ENCODE measurements around the gene RRP12.

RRP12 gene

DNA sequence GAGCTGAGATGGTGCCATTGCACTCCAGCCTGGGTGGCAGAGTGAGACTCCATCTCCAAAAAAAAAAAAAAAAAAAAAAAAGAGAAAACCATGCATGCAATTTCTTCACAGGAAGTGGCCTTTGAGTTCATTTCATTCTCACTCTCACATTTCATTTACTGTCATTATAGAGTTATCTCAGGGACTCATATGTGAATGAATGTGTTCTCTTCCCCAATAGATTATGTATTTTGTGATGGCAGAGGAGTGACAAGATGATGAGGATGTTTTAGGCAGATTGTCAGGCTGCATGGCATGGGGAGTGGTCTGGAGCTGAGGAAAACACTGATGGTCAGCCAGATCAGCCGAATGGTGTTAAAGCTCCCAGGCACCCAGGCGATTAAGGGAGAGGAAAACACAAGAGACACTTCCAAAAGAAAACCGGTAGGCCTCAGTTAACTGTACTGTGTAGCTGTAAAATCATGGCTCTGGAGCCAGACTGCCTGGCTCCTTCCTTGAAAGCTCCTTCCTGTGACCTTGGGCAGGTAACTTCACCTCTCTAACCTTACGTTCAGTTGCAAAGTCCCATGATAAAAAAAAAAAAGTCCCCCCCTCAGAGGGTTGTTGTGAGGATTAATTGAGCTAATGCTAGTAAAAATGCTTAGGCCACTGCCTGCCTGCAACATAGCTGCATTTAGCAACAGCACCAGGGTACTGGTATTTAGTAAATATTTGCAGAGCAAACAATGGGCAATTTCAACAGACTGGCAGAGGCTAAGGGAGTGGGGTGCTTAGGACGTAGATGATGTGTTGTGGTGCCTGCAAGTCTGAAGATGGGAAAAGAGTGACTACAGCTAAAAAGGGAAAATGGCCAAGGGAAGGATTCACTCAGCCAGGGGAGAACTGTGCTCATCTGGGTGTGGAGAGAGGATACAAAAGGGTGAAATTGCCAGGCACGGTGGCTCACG, 73.5 kb downstream of the RRP12 start:
- H2AFZ ChIP-seq (ENCODE audit: low read length), result no peak overlapping the region
- no peaks in the 10 kb centered on the region; the same call in 1 of the 2 replicates for H3K36me3 ChIP-seq (ENCODE audit: insufficient read depth, low read length)
- H3K27me3 ChIP-seq (ENCODE audit: insufficient read depth, low read length), result no peaks in the 10 kb centered on the region
- H3K79me2 ChIP-seq (ENCODE audit: insufficient read depth, low read length), result no peaks in the 10 kb centered on the region
- H3K4me2 ChIP-seq (ENCODE audit: low read length), result no peak overlapping the region
- H3F3A ChIP-seq (ENCODE audit: insufficient read depth, low read length), result no peaks in the 10 kb centered on the region
- no peaks in the 10 kb centered on the region for H3K9me2 ChIP-seq (ENCODE audit: low read depth, low read length)
- no peaks in the 10 kb centered on the region for H4K20me1 ChIP-seq (ENCODE audit: insufficient read depth, low read length)
- no peak overlapping the region for H3K4me3 ChIP-seq (ENCODE audit: low read depth, low read length, poor library complexity, severe bottlenecking)
- no peaks in the 10 kb centered on the region for H3K9me3 ChIP-seq (ENCODE audit: low read length)
- H3K9ac ChIP-seq (ENCODE audit: low read length), result no peak overlapping the region
- H3K27ac ChIP-seq (ENCODE audit: low read depth, low read length, poor library complexity, severe bottlenecking), result no peak overlapping the region
- TF ChIP-seq, protein P1, sequence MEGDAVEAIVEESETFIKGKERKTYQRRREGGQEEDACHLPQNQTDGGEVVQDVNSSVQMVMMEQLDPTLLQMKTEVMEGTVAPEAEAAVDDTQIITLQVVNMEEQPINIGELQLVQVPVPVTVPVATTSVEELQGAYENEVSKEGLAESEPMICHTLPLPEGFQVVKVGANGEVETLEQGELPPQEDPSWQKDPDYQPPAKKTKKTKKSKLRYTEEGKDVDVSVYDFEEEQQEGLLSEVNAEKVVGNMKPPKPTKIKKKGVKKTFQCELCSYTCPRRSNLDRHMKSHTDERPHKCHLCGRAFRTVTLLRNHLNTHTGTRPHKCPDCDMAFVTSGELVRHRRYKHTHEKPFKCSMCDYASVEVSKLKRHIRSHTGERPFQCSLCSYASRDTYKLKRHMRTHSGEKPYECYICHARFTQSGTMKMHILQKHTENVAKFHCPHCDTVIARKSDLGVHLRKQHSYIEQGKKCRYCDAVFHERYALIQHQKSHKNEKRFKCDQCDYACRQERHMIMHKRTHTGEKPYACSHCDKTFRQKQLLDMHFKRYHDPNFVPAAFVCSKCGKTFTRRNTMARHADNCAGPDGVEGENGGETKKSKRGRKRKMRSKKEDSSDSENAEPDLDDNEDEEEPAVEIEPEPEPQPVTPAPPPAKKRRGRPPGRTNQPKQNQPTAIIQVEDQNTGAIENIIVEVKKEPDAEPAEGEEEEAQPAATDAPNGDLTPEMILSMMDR (IDR thresholded peaks at IDR 0.05; ENCODE audit: low read length), result no peak
- H3K4me1 ChIP-seq (ENCODE audit: insufficient read depth, low read length, severe bottlenecking), result peaks cover 5% of the 10 kb centered on the region

DNA sequence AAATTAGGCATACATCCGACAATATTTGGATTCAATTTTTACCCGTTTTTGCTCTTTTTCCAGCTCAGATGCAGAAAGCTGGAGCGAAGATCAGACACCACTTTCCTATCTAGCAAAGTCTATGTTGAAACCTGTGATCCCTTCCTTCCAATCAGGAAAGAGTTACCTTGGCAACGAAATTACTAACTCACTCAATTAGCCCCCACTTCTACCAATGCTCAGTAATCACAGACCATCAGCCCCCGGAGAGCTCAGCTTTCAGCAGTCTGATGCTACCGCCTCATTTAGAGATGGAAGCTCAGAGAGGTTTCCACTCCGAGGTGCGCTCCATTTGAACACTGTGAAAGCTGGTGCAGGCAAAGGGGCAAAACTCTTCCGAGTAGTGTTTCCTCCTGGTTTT, 75.4 kb downstream of the RRP12 start:
- Histone ChIP-seq H3K4me3 (ENCODE audit: low read depth, low read length, poor library complexity, severe bottlenecking) (no peak overlapping the region), H3K4me2 (ENCODE audit: low read length) (no peak overlapping the region), H2AFZ (ENCODE audit: low read length) (no peak overlapping the region), H3K27ac (ENCODE audit: low read depth, low read length, poor library complexity, severe bottlenecking) (no peak overlapping the region), H3K79me2 (ENCODE audit: insufficient read depth, low read length) (no peaks in the 10 kb centered on the region), H3F3A (ENCODE audit: insufficient read depth, low read length) (no peaks in the 10 kb centered on the region), H3K4me1 (ENCODE audit: insufficient read depth, low read length, severe bottlenecking) (peaks cover under 1% of the 10 kb centered on the region), H3K9me3 (ENCODE audit: low read length) (no peaks in the 10 kb centered on the region), H3K9ac (ENCODE audit: low read length) (no peak overlapping the region), H3K27me3 (ENCODE audit: insufficient read depth, low read length) (no peaks in the 10 kb centered on the region), H4K20me1 (ENCODE audit: insufficient read depth, low read length) (no peaks in the 10 kb centered on the region), H3K9me2 (ENCODE audit: low read depth, low read length) (no peaks in the 10 kb centered on the region), H3K36me3 (ENCODE audit: insufficient read depth, low read length) (no peaks in the 10 kb centered on the region; the same call in 1 of the 2 replicates)
- no peak for TF ChIP-seq EZH2 (IDR thresholded peaks at IDR 0.05; ENCODE audit: borderline replicate concordance, low read length)
- TF ChIP-seq, protein P1 (IDR thresholded peaks at IDR 0.05; ENCODE audit: low read length), result no peak

DNA sequence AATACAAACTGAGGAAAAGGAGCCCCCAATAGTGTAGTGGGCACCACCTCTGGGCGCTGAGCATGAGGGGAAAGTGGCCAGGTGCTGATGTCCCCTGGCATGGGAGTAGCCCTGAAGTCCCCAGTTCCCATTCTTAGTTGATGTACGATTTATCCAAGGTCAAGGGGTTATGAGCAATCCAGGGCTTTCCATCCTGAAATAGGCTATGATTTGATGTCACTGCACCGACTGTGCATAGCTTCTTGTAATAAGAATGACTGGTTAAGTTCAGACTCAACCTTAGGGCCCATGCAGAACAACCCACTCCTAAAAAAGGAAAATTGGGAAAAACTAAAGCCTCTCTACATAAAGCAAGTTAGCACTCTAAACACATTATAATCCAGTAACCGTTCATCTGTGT, 77.6 kb downstream of the RRP12 start:
- no peak overlapping the region for H3K4me2 ChIP-seq (ENCODE audit: low read length)
- no peaks in the 10 kb centered on the region for H3K79me2 ChIP-seq (ENCODE audit: insufficient read depth, low read length)
- H3K36me3 ChIP-seq (ENCODE audit: insufficient read depth, low read length), result no peaks in the 10 kb centered on the region
- no peaks in the 10 kb centered on the region for H4K20me1 ChIP-seq (ENCODE audit: insufficient read depth, low read length)
- H3K27ac ChIP-seq (ENCODE audit: low read depth, low read length, poor library complexity, severe bottlenecking), result no peak overlapping the region
- no peaks in the 10 kb centered on the region for H3K9me3 ChIP-seq (ENCODE audit: low read length)
- TF ChIP-seq, protein P1 (IDR thresholded peaks at IDR 0.05; ENCODE audit: low read length), result no peak
- TF ChIP-seq EZH2 (IDR thresholded peaks at IDR 0.05; ENCODE audit: borderline replicate concordance, low read length), result no peak
- no peaks in the 10 kb centered on the region for H3K27me3 ChIP-seq (ENCODE audit: insufficient read depth, low read length)
- H3K9me2 ChIP-seq (ENCODE audit: low read depth, low read length), result no peaks in the 10 kb centered on the region
- no peak overlapping the region for H3K9ac ChIP-seq (ENCODE audit: low read length)
- no peak overlapping the region for H2AFZ ChIP-seq (ENCODE audit: low read length)
- H3K4me1 ChIP-seq (ENCODE audit: insufficient read depth, low read length, severe bottlenecking), result peaks cover 12% of the 10 kb centered on the region
- no peaks in the 10 kb centered on the region for H3F3A ChIP-seq (ENCODE audit: insufficient read depth, low read length)
- H3K4me3 ChIP-seq (ENCODE audit: low read depth, low read length, poor library complexity, severe bottlenecking), result no peak overlapping the region

Measured in OCI-LY1 (cell line).